ENCODE results near the gene CEP63. TPM values are rescaled to one million over a fixed set of nuclear protein-coding genes. Genes with fewer than 3 reads are reported as not detected.

Gene CEP63
- total RNA-seq, 1 experiment from 2014 or later = 13.7 TPM

DNA sequence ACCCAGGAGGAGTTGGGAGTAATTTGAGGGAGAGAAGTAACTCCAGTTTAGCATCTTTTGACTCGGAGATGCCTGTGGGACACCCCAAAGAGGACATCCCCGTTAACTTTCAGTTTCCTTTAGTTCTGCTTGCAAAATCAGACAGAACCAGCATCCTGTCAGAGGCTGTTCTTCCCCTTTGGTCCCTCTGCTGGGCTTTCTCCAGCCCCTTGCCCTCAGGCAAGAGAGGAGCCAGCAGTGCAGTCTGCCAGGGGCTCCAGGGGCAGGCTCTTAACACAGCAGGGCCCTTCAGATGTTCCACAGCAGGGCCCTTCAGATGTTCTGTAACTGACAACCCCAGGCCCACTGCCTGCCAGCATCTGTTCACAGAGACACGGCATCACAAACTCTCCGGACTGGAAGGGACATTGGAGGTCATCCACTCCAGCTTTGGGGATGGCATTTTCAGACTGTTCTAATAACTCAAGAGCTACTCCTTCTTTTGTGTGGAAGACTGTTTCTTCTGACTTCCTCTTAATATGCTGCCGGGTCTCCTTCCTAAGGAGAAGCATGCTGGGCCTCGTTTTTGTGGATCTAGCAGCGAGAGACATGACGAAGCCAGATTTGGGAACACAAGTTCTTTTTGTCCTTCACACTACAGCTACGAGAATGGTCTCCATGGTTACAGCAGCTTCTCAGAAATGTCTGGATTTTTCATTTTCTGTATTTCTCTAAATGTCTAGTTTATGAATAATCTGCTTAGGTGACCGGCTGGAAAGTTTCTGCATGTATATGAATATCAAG lies 113.1 kb downstream of the CEP63 start:
- no peak for DNase-seq
- no peak overlapping the region for H3K4me3 ChIP-seq (ENCODE audit: insufficient read depth, low read depth, low read length)
- H3K27me3 ChIP-seq (ENCODE audit: control insufficient read depth, insufficient read depth, low read length) = no peaks in the 10 kb centered on the region
- H3K36me3 ChIP-seq (replicated peaks; ENCODE audit: control insufficient read depth, insufficient read depth, low read length) = no peaks in the 10 kb centered on the region

- no peak for DNase-seq
- no peaks in the 10 kb centered on the region for H3K36me3 ChIP-seq (replicated peaks; ENCODE audit: control insufficient read depth, insufficient read depth, low read length)
- no peak overlapping the region for H3K4me3 ChIP-seq (ENCODE audit: insufficient read depth, low read depth, low read length)
- no peaks in the 10 kb centered on the region for H3K27me3 ChIP-seq (ENCODE audit: control insufficient read depth, insufficient read depth, low read length)
Observed at GRCh38 chr3:134600206-134600605, 114.3 kb downstream of the CEP63 start.

GRCh38 chr3:134600685-134601463 lies 115.0 kb downstream of the CEP63 start:
- H3K4me3 ChIP-seq (ENCODE audit: insufficient read depth, low read depth, low read length) = no peak overlapping the region
- DNase-seq = peak; percentile 92
- no peaks in the 10 kb centered on the region for H3K36me3 ChIP-seq (replicated peaks; ENCODE audit: control insufficient read depth, insufficient read depth, low read length)
- H3K27me3 ChIP-seq (ENCODE audit: control insufficient read depth, insufficient read depth, low read length) = no peaks in the 10 kb centered on the region

DNA sequence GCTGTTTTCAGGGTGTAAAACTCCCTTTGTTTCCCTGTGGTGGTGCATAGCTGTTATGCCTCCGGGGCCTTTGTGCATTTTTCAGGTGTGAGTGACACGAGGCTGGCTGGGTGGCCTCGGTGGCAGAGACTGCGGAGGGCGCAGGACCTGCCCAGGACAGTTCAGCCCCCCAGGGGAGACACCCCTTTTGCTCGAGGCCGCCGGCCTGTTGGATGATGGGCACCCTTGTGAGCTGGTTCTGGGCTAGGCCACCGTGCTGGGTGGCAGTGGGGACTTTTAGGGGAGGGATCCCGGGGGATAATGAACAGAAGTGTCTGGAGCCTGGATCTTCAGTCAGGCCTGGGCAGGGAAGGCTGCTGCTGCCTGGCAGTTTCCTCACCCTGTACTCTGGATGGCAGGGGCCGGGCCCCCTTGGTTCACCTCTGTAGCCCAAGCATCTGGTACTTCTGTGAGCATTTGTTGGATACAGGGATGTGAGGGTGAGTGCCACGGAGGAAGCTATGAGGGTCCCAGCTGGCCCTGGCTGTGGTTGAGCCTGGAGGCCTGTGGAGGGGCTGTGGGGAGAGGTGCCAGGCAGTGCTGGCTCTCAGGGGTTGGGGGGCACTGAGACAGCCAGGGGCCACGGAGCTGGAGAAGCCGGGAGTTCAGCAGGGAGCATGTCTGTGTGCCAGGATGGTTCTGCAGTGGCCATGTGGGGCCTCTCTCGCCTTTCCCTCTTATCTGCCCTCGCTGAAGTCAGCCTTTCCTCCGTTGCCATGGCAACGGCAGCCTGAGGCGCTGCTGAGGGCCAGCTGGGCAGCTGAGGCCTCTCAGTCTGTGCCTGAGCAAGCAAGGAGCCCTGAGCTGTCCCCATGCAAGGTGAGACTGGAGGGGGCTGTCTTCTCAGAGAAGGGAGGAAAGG lies 115.9 kb downstream of the CEP63 start:
- DNase-seq = peak; percentile 94
- Histone ChIP-seq H3K4me3 (ENCODE audit: insufficient read depth, low read depth, low read length) (no peak overlapping the region), H3K36me3 (replicated peaks; ENCODE audit: control insufficient read depth, insufficient read depth, low read length) (no peaks in the 10 kb centered on the region), H3K27me3 (ENCODE audit: control insufficient read depth, insufficient read depth, low read length) (no peaks in the 10 kb centered on the region)

GRCh38 chr3:134602440-134602814 lies 116.6 kb downstream of the CEP63 start:
- H3K36me3 ChIP-seq (replicated peaks; ENCODE audit: control insufficient read depth, insufficient read depth, low read length) = no peaks in the 10 kb centered on the region
- no peaks in the 10 kb centered on the region for H3K27me3 ChIP-seq (ENCODE audit: control insufficient read depth, insufficient read depth, low read length)
- no peak overlapping the region for H3K4me3 ChIP-seq (ENCODE audit: insufficient read depth, low read depth, low read length)
- DNase-seq = no peak

- Histone ChIP-seq H3K36me3 (replicated peaks; ENCODE audit: control insufficient read depth, insufficient read depth, low read length) (no peaks in the 10 kb centered on the region), H3K4me3 (ENCODE audit: insufficient read depth, low read depth, low read length) (no peak overlapping the region), H3K27me3 (ENCODE audit: control insufficient read depth, insufficient read depth, low read length) (no peaks in the 10 kb centered on the region)
- DNase-seq = no peak
Observed at GRCh38 chr3:134603480-134603879, 117.6 kb downstream of the CEP63 start.

- H3K4me3 ChIP-seq (ENCODE audit: insufficient read depth, low read depth, low read length) = no peak overlapping the region
- no peaks in the 10 kb centered on the region for H3K36me3 ChIP-seq (replicated peaks; ENCODE audit: control insufficient read depth, insufficient read depth, low read length)
- DNase-seq = no peak
- H3K27me3 ChIP-seq (ENCODE audit: control insufficient read depth, insufficient read depth, low read length) = no peaks in the 10 kb centered on the region
Observed at GRCh38 chr3:134603956-134604355, 118.1 kb downstream of the CEP63 start.

GRCh38 chr3:134605556-134605955 lies 119.7 kb downstream of the CEP63 start:
- no peak for DNase-seq
- Histone ChIP-seq H3K27me3 (ENCODE audit: control insufficient read depth, insufficient read depth, low read length) (no peaks in the 10 kb centered on the region; the same call in 1 of the 2 replicates), H3K36me3 (replicated peaks; ENCODE audit: control insufficient read depth, insufficient read depth, low read length) (no peaks in the 10 kb centered on the region), H3K4me3 (ENCODE audit: insufficient read depth, low read depth, low read length) (no peak overlapping the region)

- Histone ChIP-seq H3K27me3 (ENCODE audit: control insufficient read depth, insufficient read depth, low read length) (no peaks in the 10 kb centered on the region; the same call in 1 of the 2 replicates), H3K4me3 (ENCODE audit: insufficient read depth, low read depth, low read length) (no peak overlapping the region), H3K36me3 (replicated peaks; ENCODE audit: control insufficient read depth, insufficient read depth, low read length) (no peaks in the 10 kb centered on the region)
- DNase-seq = no peak
Observed at GRCh38 chr3:134606033-134607025, 120.5 kb downstream of the CEP63 start.

DNA sequence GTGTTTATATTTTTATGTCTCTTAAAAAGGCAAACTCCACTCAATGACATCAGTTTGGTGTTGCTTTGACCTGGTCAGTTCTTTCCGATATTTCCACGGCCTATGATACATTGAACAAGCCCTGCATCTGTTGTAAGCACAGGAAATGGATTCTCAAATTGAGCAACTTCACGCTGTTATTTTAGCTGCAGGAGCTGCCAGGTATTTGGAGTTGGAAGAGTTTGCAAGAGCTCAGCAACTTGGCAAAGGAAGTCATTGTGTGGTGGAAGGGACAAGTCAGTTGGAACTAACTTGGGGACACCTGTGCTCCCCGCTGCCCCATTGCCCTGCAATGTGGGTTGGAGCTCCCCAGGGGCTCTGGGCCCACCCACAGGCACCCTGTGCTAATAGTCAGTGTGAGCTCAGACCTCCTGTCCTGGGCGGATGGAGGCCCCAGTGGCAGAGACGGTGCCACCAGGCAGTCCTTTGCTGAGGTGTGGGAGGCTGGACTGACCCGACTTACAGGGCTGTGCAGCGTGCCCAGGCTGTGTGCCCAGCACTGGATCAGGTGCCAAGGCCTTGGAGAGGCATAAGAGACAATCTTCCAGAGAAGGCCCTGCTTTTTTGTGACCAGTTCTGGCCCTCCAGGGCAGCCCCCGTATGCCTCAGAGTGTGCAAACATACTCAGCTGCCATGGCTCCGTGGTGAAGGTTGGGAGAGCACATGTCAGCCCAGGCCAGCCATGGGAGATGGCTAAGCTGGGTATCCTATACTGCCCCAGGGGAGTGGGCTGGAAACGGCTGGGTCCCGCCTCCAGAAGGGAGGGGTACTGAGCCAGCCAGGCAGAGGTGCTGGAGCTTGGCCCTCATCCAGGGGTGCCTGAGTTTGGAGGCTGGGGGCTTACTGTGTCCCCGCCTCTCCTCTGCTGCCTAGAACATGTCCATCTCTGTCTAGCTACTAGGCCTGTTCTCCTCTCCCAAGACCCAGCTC lies 121.5 kb downstream of the CEP63 start:
- DNase-seq = no peak
- Histone ChIP-seq H3K36me3 (replicated peaks; ENCODE audit: control insufficient read depth, insufficient read depth, low read length) (no peaks in the 10 kb centered on the region), H3K27me3 (ENCODE audit: control insufficient read depth, insufficient read depth, low read length) (no peaks in the 10 kb centered on the region; the same call in 1 of the 2 replicates), H3K4me3 (ENCODE audit: insufficient read depth, low read depth, low read length) (no peak overlapping the region)

DNA sequence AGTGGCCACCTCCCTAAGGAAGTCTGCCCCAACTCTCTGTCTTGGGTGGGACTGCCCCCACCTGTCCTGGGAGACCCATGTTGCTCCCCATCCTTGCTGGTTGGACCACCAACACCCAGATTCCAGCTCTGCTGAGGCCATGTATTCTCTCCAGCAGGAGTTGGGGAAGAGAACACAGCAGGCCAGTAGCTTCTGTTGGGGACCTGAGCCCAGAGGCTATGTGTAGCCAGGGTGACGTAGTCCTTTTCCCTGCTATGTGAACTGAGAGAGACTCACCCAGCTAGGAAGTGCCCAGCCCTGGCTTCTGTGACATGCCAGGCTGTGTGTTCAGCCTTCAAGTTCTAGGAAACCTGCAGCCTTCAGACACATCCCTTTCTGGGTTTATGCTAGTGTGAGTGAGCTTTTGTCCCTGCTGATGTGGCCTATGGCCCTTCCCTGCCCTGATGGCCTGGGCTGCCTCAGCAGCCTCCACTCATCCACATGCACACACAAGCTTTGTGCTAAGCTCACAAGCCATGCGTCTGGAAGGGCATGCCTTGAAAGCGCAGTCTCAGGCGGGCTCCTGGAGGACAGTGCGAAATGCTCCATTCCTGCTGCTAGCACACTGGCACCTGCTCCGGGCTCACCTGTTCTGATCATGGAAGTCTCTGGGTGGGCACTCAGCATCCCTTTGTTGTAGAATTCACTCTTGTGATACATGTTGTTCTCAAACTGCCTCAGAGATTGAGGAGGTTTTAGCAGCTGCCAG lies 122.3 kb downstream of the CEP63 start:
- no peak for DNase-seq
- H3K36me3 ChIP-seq (replicated peaks; ENCODE audit: control insufficient read depth, insufficient read depth, low read length) = no peaks in the 10 kb centered on the region
- no peak overlapping the region for H3K4me3 ChIP-seq (ENCODE audit: insufficient read depth, low read depth, low read length)
- H3K27me3 ChIP-seq (ENCODE audit: control insufficient read depth, insufficient read depth, low read length) = no peaks in the 10 kb centered on the region; the same call in 1 of the 2 replicates

- Histone ChIP-seq H3K4me3 (ENCODE audit: insufficient read depth, low read depth, low read length) (no peak overlapping the region), H3K36me3 (replicated peaks; ENCODE audit: control insufficient read depth, insufficient read depth, low read length) (no peaks in the 10 kb centered on the region), H3K27me3 (ENCODE audit: control insufficient read depth, insufficient read depth, low read length) (no peaks in the 10 kb centered on the region; the same call in 1 of the 2 replicates)
- DNase-seq = peak; percentile 16
Observed at GRCh38 chr3:134608771-134609435, 123.0 kb downstream of the CEP63 start.

Measured in H7 (cell line).